GM19455 (cell line): ENCODE results near the gene COQ3.
A peak's percentile ranks its signal among the peaks of the same experiment; 100 is the strongest.

Source experiments
- ATAC-seq: cut with Tn5 transposase; IDR thresholded peaks from one replicate; pipeline ENCODE4 v1.9.1; 2021; ENCODE audit not compliant: unreplicated experiment

COQ3 gene

DNA sequence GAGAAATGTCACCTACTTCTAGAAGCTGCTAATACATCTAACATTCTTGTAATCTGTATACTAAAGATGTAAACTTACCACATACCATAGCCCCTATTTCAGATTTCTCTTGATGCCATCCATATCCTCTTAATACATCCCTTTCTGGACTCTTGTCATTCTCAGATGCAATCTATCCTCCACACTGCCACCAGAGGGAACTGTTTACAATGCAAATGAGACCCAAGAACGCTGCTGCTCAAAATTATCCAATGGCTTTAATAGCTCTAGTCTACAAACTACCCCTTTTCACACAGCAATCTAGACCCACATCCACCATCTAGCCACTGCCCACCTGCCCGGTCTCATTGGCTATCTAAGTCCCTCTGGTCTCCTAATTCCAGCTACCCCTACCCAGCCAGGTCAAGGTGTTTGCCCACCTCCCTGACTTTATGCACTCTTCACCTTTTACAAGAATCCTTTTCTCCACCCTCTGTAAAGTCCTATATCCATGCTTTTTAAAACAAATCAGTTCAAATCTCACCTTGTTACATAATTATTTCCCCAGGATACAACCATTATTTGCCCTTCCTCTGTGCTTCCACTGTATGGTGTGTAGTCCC, 59.4 kb downstream of the COQ3 start:
- no peak for ATAC-seq

DNA sequence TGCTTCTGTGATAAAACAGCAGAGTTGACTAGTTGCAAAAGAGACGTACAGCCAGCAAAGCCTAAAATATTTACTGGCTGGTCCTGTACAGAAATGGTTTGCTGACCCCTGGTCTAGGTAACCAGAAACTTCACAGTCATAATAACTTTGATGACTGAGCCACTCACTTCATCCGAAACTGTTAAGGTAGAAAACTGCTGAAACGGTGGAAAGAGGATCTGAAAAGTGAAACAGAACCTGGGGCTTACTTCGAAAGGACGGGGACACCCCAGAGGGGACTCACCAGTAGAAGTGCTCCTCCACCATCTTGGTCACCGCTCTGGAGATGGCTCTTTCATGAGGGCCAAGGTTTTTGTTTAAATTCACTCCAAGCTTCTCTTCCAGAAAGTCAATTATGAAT, 60.9 kb downstream of the COQ3 start:
- peak; percentile 95 for ATAC-seq

DNA sequence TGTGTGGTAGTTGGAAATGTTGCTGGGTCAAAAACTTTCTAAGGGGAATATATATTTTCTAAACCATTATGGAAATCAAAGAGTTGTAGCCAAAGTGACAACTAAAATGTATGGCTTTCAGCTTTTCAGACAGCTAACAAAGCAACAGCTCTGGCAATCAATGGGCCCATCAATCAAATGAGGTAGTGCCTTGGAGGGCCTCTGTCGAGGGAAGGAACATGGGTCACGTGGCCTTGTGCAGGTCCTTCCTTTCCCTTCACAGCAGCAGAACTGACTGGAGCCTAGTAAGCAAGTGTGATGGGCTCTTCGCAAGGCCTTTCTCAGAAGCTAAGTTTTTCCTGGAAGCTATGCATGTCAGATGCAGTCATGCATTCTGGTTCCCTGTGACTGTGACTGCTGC, 62.5 kb downstream of the COQ3 start:
- ATAC-seq = no peak

DNA sequence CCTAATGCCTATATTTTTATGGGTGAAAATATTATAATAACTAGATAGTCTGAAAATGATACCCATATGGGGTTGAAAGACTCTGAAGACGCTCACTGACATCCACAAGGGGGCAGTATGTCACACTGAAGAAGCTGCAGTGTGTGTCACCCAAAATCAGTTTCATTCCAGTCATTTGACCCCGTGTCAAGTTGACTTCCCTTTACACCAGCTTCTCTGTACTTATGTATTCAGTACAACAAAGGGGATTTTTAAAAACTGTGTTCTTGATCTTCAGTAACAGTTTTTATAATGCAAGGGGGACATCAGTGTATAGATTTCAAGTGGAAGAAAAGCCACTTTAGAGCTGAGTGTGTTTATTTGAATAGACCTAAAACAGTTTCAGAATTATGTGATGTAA, 63.8 kb downstream of the COQ3 start:
- ATAC-seq = peak; percentile 59

DNA sequence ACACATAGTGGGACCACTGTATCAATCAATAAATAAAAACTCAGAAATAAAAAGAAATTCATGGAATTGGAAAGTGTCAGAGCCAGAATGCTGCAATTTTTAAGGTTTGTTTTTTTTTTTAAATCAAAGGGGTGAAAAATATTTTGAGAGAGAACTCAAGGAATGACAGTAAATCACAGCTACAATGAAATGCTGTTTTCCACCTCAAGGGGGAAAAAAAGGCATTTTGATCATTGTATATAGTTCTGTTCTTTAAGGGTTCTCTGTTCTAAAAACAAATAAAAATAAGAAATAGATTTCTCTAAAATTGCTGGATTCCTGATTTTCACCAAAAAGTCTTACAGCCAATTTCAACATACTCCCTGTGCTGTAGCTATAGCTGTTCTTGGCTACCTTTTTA, 69.0 kb downstream of the COQ3 start:
- no peak for ATAC-seq
